ENCODE data around the gene PPOX.

PPOX gene

DNA sequence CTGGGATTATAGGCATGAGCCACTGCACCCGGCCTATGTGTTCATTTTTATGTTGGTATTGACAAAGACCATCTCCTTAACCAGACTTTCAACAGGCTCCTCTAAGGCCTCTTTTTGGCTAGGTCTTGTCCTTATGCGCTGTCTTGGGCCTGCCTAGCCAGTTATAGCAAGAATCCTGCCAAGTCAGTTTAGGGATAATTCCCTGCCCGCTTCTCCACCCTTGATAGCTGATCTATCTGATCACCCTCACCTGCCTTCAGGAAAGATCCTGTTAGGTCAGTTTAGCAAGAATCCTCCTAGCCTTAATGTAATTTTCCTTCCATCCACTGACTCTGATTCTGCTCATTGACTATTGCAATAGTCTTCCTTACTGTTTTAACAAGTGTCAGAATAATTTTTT lies 13.5 kb downstream of the PPOX start:
- Mint-ChIP-seq H3K27me3 (no peaks in the 10 kb centered on the region), H3K27ac (peak overlapping the region; percentile 30), H3K4me3 (no peak overlapping the region), H3K36me3 (peaks cover 3% of the 10 kb centered on the region), H3K4me1 (peaks cover 76% of the 10 kb centered on the region), H3K9me3 (no peaks in the 10 kb centered on the region)

- Mint-ChIP-seq H3K4me3 (peak overlapping the region; percentile 8), H3K9me3 (no peaks in the 10 kb centered on the region), H3K36me3 (peaks cover 1% of the 10 kb centered on the region), H3K27ac (peak overlapping the region; percentile 86), H3K27me3 (no peaks in the 10 kb centered on the region), H3K4me1 (peaks cover 74% of the 10 kb centered on the region)
Measured at GRCh38 chr1:161180639-161181038, 14.4 kb downstream of the PPOX start.

DNA sequence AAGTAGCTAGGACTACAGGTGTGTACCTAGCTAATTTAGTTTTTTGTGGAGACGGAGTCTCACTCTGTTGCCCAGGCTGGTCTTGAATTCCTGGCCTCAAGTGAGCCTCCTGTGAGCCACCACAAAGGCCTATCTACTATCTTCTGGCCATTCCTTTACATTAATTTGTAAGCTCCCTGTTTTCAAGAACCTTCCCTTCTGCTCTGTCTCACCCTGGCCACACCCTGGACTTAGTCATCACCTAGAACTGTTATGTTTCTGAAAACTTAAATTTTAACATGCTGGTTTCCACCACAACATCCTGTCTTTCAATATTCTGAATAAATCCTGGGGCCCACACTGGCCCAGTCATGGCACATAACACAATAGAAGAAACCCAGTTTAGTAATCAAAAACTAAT lies 16.0 kb downstream of the PPOX start:
- Mint-ChIP-seq H3K4me1 (peaks cover 78% of the 10 kb centered on the region), H3K27ac (peak overlapping the region; percentile 94), H3K9me3 (no peaks in the 10 kb centered on the region), H3K36me3 (peaks cover under 1% of the 10 kb centered on the region), H3K27me3 (no peaks in the 10 kb centered on the region), H3K4me3 (peak overlapping the region; percentile 33)

GRCh38 chr1:161185282-161185682 lies 19.1 kb downstream of the PPOX start:
- Mint-ChIP-seq H3K4me1 (peaks cover 77% of the 10 kb centered on the region), H3K27me3 (no peaks in the 10 kb centered on the region), H3K9me3 (no peaks in the 10 kb centered on the region), H3K36me3 (no peaks in the 10 kb centered on the region), H3K4me3 (peak overlapping the region; percentile 80), H3K27ac (peak overlapping the region; percentile 95)

DNA sequence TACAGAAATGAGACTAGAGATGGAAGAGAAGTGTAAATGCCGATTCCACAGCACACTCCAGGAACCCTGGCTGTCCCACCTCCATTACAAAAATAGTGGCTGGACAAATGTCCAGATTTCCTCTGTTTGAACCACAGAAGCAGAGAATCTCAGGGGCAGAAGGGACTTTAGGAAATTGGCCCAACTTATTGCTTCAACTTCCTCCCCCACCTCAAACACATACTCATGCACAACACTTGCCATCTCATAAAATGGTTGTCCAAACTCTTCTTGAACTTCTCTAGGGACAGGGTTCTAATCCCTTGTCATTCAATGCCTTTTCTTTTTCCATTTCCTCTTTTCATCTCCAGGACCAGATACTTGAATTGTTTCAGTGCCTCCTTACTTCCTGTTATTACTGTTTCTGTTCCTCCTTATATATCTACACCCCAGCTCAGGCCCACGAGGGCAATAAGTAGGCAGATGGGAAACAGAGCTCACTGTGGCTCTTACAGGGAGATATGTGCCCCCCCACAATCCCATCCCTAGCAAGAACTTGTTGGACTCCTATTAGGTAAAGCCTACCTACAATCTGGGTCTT lies 19.6 kb downstream of the PPOX start:
- H3K36me3 Mint-ChIP-seq: no peaks in the 10 kb centered on the region
- H3K27me3 Mint-ChIP-seq: no peaks in the 10 kb centered on the region
- H3K4me1 Mint-ChIP-seq: peaks cover 72% of the 10 kb centered on the region
- peak overlapping the region; percentile 80 for H3K4me3 Mint-ChIP-seq
- peak overlapping the region; percentile 95 for H3K27ac Mint-ChIP-seq
- no peaks in the 10 kb centered on the region for H3K9me3 Mint-ChIP-seq

DNA sequence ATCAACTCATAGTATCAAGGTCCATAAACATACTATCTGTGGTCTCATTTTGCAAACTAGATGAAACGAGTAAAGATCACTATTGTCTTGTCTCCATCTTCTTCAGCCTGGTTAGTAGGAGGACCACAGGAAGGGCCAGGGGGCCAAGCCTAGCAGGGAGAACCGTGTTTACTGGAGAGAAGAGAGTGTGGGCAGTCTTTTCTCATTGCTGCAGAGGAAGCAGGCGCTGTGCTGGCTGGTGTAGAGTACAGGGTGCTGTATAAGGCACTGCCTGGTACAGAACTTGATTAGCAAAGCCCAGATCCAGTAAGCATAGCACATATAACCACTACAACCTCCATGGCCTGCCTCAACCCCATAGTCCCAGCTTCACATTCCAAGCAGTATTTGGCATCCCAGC lies 21.1 kb downstream of the PPOX start:
- H3K36me3 Mint-ChIP-seq: no peaks in the 10 kb centered on the region
- H3K27me3 Mint-ChIP-seq: no peaks in the 10 kb centered on the region
- H3K9me3 Mint-ChIP-seq: no peaks in the 10 kb centered on the region
- peaks cover 69% of the 10 kb centered on the region for H3K4me1 Mint-ChIP-seq
- H3K27ac Mint-ChIP-seq: peak overlapping the region; percentile 95
- H3K4me3 Mint-ChIP-seq: no peak overlapping the region

DNA sequence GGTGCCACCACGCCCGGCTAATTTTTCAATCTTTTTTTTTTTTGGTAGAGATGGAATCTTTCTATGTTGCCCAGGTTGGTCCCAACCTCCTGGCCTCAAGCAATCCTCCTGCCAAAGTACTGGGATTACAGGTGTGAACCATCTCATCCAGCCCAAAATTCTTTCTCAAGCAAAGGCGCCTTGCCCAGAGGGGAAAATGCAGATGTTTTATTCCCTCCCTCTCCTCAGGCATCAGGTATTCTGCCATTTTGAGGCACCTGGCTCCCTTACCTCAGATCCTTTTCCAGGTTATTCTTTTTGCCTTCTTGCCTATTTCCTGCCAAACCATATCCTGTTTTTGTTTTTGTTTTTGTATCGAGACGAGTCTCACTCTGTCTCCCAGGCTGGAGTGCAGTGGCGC lies 22.2 kb downstream of the PPOX start:
- H3K27me3 Mint-ChIP-seq: no peaks in the 10 kb centered on the region

GRCh38 chr1:161189036-161189435 lies 22.8 kb downstream of the PPOX start:
- peaks cover 63% of the 10 kb centered on the region for H3K4me1 Mint-ChIP-seq
- H3K36me3 Mint-ChIP-seq: no peaks in the 10 kb centered on the region
- H3K27me3 Mint-ChIP-seq: no peaks in the 10 kb centered on the region
- H3K4me3 Mint-ChIP-seq: no peak overlapping the region
- H3K9me3 Mint-ChIP-seq: no peaks in the 10 kb centered on the region
- peak overlapping the region; percentile 83 for H3K27ac Mint-ChIP-seq

More for the DNA sequence above, 22.2 kb downstream of the PPOX start:
- Mint-ChIP-seq H3K27ac (peak overlapping the region; percentile 91), H3K4me3 (peak overlapping the region; percentile 17), H3K9me3 (no peaks in the 10 kb centered on the region), H3K36me3 (no peaks in the 10 kb centered on the region), H3K4me1 (peaks cover 68% of the 10 kb centered on the region)

DNA sequence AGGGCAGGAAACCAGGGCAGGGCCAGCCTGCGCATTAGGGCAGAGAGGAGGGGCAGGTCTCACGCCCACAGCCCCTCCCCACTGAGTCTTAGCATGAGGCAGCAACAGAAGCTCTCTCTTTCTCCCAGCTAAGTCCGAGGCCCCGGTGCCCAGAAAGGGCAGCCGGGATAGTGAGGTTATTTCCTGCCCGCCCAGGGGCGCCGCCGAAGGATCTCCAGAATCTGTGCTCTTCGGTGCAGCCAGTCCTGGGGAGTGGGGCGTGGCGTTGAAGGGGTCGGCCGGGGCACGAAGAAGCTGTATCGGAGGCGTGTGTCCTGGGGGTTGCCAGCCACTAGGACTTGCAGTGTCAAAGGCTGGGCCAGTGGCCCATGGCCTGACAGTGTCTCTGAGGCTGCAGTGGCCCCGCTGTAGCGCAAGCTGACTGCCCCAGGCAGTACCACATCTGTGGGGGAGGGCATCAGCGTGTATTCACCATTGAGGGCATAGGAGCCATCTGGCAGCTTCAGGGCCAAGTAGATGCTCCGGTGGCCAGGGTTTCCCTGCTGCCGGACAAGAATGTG lies 24.8 kb downstream of the PPOX start:
- Mint-ChIP-seq H3K4me1 (peaks cover 61% of the 10 kb centered on the region), H3K4me3 (no peak overlapping the region), H3K36me3 (no peaks in the 10 kb centered on the region), H3K27me3 (no peaks in the 10 kb centered on the region), H3K27ac (no peak overlapping the region), H3K9me3 (no peaks in the 10 kb centered on the region)

DNA sequence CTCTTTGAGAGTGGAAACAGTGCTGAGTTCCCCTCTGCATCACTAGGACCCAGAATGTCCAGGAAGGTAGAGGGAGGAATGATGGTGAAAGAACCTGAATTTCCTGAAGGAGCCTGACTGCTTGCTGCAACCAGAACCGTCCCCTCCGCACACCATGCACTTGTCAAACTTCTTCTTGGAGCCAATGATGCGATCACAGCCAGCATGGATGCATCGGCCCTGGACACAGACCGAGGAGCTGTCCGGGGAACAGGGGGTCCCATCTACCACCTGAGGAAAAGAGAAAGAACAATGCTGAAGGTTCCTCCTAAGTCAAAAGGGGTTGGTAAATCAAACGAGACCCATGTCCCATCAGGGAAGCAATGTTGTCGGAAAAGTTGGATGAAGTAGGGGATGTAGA lies 25.7 kb downstream of the PPOX start:
- Mint-ChIP-seq H3K4me1 (peaks cover 54% of the 10 kb centered on the region), H3K27ac (no peak overlapping the region), H3K4me3 (no peak overlapping the region), H3K36me3 (no peaks in the 10 kb centered on the region), H3K9me3 (no peaks in the 10 kb centered on the region), H3K27me3 (no peaks in the 10 kb centered on the region)

DNA sequence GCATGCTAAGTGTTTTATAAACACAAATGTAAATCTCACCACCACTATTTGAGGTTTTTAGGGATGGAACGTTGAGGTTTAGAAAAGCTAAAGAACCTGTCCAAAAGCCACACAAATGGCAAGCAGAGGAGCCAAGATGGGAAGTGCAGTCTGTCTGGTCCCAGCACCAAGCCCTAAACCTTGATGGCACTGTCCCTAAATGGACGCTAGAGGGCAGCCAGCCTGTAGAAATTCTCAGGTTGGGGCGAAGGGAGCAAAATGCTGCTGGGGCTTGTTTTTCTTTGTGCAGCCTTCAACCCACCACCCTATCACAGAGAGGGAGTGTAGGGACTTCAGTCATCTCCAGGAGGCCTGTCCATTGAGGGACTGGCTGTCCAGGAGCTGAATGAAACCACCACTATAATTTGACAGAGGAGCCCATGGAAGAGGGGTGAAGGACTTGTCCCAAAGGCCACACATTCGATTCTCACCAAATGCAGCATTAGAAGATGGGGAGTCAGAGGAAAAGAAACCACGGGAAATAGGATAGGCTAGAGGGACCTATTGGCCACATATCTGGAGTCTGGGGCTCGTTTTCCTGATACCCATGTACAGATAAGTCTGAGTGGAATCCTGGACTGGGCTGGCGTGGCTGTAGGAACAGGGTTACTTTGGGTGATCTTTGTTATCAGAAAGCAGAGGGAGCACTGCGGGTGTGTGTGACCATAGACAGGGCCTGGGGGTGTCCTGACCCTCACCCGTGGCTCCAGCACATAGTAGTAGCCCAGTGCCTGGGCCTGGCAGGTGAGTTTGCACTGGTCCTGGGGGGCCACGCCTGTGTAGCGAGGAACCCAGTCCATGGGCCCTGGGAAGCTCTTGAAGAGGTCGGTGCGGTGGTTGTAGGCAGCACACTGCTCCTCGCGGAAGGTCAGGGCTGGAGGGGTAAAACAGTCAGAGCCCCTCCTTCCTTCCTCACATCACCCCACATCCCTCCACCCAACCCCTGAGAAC lies 26.5 kb downstream of the PPOX start:
- Mint-ChIP-seq H3K4me3 (peak overlapping the region; percentile 34), H3K4me1 (peaks cover 46% of the 10 kb centered on the region), H3K9me3 (no peaks in the 10 kb centered on the region), H3K27me3 (no peaks in the 10 kb centered on the region), H3K27ac (peak overlapping the region; percentile 86), H3K36me3 (no peaks in the 10 kb centered on the region)

DNA sequence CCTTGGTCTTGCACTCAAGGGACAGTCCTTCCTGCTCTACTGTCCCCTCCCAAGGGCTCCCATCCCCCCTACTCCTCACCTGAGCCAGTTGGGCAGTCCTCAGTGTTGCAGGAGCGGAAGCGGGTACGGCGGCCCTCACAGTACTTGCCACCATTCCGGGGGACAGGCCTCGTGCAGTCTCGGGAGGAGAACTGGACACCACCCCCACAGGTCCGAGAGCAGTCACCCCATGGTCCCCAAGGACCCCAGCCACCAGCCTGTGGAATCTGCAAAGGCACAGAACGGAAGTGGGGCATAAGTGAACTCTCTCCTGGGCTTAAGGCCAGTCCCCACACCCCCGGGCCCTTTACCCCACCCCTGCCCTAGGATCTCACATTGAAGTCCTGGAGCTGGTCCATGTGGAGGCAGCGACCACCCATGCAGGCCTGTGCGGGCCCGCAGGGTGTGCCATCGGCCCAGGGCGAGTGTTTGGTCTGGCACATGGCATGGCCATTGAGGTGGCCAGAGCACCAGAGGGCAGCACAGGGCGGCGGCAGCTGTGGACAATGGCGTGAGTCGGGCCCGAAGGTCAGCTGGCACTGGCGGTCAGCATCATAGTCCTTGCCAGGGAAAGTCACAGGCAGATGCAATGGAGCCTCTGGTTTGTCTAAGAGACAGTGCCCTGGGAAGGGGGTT lies 27.5 kb downstream of the PPOX start:
- Mint-ChIP-seq H3K4me3 (no peak overlapping the region), H3K27ac (no peak overlapping the region), H3K27me3 (no peaks in the 10 kb centered on the region), H3K4me1 (peaks cover 40% of the 10 kb centered on the region), H3K9me3 (no peaks in the 10 kb centered on the region), H3K36me3 (no peaks in the 10 kb centered on the region)

- Mint-ChIP-seq H3K9me3 (no peaks in the 10 kb centered on the region), H3K36me3 (no peaks in the 10 kb centered on the region), H3K4me3 (no peak overlapping the region), H3K27ac (no peak overlapping the region), H3K27me3 (no peaks in the 10 kb centered on the region), H3K4me1 (peaks cover 44% of the 10 kb centered on the region)
Measured at GRCh38 chr1:161195171-161195570, 28.9 kb downstream of the PPOX start.

DNA sequence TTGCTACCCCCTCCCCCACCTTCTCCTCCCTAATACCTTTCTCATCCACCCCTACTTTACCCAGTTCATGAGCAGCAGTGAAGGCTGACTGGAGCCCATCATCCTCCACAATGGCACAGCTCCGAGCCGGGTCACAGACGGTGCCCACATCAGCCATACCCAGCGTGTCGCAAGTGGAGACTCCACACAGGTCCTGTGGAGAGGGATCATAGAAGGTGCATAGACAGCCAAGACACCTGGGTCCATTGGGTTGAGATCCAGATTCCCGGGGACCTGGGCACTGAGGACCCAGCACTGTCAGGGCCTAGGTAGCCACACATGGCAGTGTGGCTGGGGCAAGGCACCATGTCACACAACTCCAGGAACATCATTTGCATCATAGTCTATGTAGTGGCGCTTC lies 29.9 kb downstream of the PPOX start:
- H3K27me3 Mint-ChIP-seq: no peaks in the 10 kb centered on the region
- no peak overlapping the region for H3K4me3 Mint-ChIP-seq
- H3K4me1 Mint-ChIP-seq: peaks cover 53% of the 10 kb centered on the region
- H3K27ac Mint-ChIP-seq: no peak overlapping the region
- H3K36me3 Mint-ChIP-seq: no peaks in the 10 kb centered on the region
- H3K9me3 Mint-ChIP-seq: no peaks in the 10 kb centered on the region

GRCh38 chr1:161196521-161197451 lies 30.6 kb downstream of the PPOX start:
- peaks cover 60% of the 10 kb centered on the region for H3K4me1 Mint-ChIP-seq
- H3K9me3 Mint-ChIP-seq: no peaks in the 10 kb centered on the region
- H3K36me3 Mint-ChIP-seq: no peaks in the 10 kb centered on the region
- no peak overlapping the region for H3K4me3 Mint-ChIP-seq
- H3K27ac Mint-ChIP-seq: no peak overlapping the region
- H3K27me3 Mint-ChIP-seq: no peaks in the 10 kb centered on the region

All from activated naive CD4-positive, alpha-beta T cell treated with anti-CD3 and anti-CD28 coated beads, Interleukin-2, amount 50 U/mL, for 24 hours (primary cell).